ENCODE results near the gene ZNF277.

DNA sequence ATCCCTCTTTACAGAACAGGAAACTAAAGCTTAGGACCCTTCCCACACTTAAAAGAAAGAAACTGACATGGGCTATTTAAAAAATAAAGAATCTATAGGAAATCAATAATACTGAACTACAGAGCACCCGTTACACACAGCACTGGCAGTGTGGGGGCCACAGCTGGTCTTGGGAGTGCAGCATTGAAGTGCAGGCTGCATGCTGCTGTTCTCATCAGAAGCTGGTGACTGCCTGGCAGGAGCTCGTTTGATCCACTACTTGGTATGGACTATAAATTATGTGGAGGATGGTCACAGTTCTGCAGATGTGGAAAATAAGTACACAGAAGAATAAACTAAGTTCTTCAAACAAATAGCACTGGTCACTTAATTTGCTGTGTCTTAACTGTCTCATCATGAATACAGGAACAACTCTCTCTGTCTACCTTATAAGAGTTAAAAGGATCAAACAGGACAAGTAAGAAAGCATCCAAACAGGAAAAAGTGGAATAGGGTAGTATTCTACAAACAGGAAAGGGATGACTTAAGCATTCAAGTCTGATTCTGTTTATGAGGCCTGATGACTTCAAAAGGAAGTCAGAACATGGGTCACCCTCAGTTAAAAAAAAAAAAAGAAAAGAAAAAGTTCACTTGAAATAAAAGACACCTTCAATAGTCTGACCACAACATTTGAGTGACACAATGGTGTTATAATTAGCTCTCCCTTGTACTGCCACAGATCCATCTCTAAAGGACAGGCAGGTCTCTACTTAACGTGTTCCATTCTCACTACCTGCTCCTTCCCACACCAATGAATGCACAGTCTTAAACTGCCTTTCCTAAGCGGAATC lies 21.3 kb upstream of the ZNF277 start:
- TF ChIP-seq CTCF (IDR thresholded peaks at IDR 0.05) (no peak), POLR2A (IDR thresholded peaks at IDR 0.05) (no peak)
